ENCODE data around the gene KIAA0513.

DNA sequence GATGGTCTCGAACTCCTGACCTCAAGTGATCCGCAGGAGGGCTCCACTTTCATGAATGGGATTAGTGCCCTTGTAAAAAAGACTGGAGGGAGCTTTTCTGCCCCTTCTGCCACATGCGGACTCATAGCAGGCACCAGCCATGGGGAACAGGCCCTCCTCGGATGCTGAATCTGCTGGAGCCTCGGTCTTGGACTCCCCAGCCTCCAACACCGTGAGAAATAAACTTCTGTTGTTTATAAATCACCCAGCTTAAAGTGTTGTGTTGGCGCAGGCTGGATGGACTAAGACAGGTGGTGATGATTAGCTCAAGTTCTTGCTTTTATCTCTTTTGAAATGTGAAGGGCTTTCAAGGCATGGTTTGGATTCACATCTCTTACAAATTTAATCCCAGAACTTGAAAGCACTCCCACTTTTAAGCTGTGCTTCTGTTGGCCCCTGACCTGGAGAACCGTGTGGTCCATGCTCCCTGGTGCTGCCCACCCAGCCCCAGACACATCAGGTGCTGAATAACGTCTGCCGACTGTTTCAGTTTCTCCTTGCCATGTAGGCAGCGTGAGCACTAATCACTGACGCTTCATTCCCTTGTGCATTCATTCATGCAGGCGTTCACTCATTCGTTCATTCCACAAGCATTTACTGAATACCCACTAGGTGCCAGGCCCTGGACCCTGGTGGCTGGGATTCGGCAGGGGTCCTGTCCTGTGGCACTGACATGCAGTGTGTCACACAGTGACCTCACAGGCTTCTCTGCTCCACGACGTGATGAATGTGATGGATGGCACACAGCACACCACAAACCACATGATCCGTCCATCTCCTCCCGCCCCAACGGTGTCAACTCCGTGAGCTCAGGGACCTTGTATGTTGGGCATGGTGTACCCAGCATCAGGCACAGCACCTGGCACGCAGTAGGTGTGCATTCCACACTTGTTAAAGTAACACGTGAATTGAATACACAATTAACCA, 75.8 kb downstream of the KIAA0513 start:
- no peak for TF ChIP-seq EZH2phosphoT487 (conservative IDR thresholded peaks at IDR 0.05; ENCODE audit: low read length)
- no peak for TF ChIP-seq CTCF (IDR thresholded peaks at IDR 0.05; ENCODE audit: insufficient read depth, low read length, poor library complexity, severe bottlenecking)
